Neural cell (in vitro differentiated cells): Measurements from ENCODE around the gene ATXN10. TPM values are rescaled to one million over a fixed set of nuclear protein-coding genes. Genes with fewer than 3 reads are reported as not detected.

ENCODE experiments used
- H2AFZ ChIP-seq: fragments of 200-600, 300-800 bp; sonication (generic), shearing (Covaris generic); 2 replicates; pipeline ENCODE4 v1.6.0; 2014; ENCODE audit warnings: low read depth, mild to moderate bottlenecking, antibody characterized with exemption, low read length, moderate library complexity
- H3F3A ChIP-seq: fragments of 200-600 bp; shearing (Covaris generic); 2 replicates; pipeline ENCODE4 v1.6.1; 2016; ENCODE audit warnings: mild to moderate bottlenecking, moderate library complexity, mixed read lengths, antibody characterized with exemption, low read length; ENCODE audit not compliant: insufficient read depth, poor library complexity, severe bottlenecking
- H3K27ac ChIP-seq: fragments of 200-600, 300-800 bp; sonication (generic), shearing (Covaris generic); 2 replicates; pipeline ENCODE4 v1.5.1; 2014; ENCODE audit warnings: mild to moderate bottlenecking, low read length, moderate library complexity
- H3K27me3 ChIP-seq: fragments of 300-800, 200-600 bp; sonication (generic), shearing (Covaris generic); 2 replicates; pipeline ENCODE4 v1.6.0; 2014; ENCODE audit warnings: mild to moderate bottlenecking, low read depth, low read length, moderate library complexity; ENCODE audit not compliant: insufficient read depth
- H3K36me3 ChIP-seq: fragments of 300-800, 200-600 bp; sonication (generic), shearing (Covaris generic); 2 replicates; pipeline ENCODE4 v1.5.1; 2014; ENCODE audit warnings: mild to moderate bottlenecking, antibody characterized with exemption, low read length, moderate library complexity; ENCODE audit not compliant: insufficient read depth
- H3K4me2 ChIP-seq: fragments of 300-800, 200-600 bp; sonication (generic), shearing (Covaris generic); 2 replicates; pipeline ENCODE4 v1.6.0; 2014; ENCODE audit warnings: mild to moderate bottlenecking, low read length
- H3K4me3 ChIP-seq: fragments of 300-800, 200-600 bp; sonication (generic), shearing (Covaris generic); 2 replicates; pipeline ENCODE4 v1.5.1; 2014; ENCODE audit warnings: mild to moderate bottlenecking, low read length, moderate library complexity
- H3K79me2 ChIP-seq: fragments of 200-600 bp; shearing (Covaris generic); replicated peaks from 2 replicates; pipeline ENCODE4 v1.6.0; 2014; ENCODE audit warnings: mild to moderate bottlenecking, low read length, moderate library complexity; ENCODE audit not compliant: insufficient read depth
- H3K9ac ChIP-seq: fragments of 300-800, 200-600 bp; sonication (generic), shearing (Covaris generic); 2 replicates; pipeline ENCODE4 v1.6.1; 2016; ENCODE audit warnings: mild to moderate bottlenecking, low read length, mixed read lengths
- H3K9me2 ChIP-seq: fragments of 200-600 bp; shearing (Covaris generic); 2 replicates; pipeline ENCODE4 v1.6.1; 2016; ENCODE audit warnings: mild to moderate bottlenecking, low read length, mixed read lengths; ENCODE audit not compliant: insufficient read depth
- H3K9me3 ChIP-seq: fragments of 200-600, 300-800 bp; sonication (generic), shearing (Covaris generic); 2 replicates; pipeline ENCODE4 v1.6.1; 2016; ENCODE audit warnings: mild to moderate bottlenecking, mixed run types, low read length, moderate library complexity, mixed read lengths
- H4K20me1 ChIP-seq: fragments of 200-600 bp; shearing (Covaris generic); 2 replicates; pipeline ENCODE4 v1.6.1; 2016; ENCODE audit warnings: mild to moderate bottlenecking, mixed run types; ENCODE audit not compliant: insufficient read depth
- EP300 ChIP-seq: fragments of 450-650 bp; conservative IDR thresholded peaks from 2 replicates; pipeline ENCODE4 v1.6.1; 2014; ENCODE audit warnings: antibody characterized with exemption, mild to moderate bottlenecking, moderate library complexity; ENCODE audit not compliant: poor library complexity, severe bottlenecking
- EZH2 ChIP-seq: fragments of 200-600, 300-800 bp; shearing (Covaris generic), sonication (generic); IDR thresholded peaks from 2 replicates; pipeline ENCODE4 v1.6.1; 2014; ENCODE audit warnings: antibody characterized with exemption, low read length, borderline replicate concordance, mild to moderate bottlenecking; ENCODE audit not compliant: insufficient read depth, poor library complexity, severe bottlenecking
- MXI1 ChIP-seq: fragments of 450-650 bp; conservative IDR thresholded peaks from 2 replicates; pipeline ENCODE4 v1.6.1; 2014; ENCODE audit warnings: antibody characterized with exemption, mild to moderate bottlenecking; ENCODE audit not compliant: poor library complexity, severe bottlenecking
- POLR2AphosphoS5 ChIP-seq: IDR thresholded peaks from 2 replicates; pipeline ENCODE4 v1.6.1; 2012
- RAD21 ChIP-seq: fragments of 450-650 bp; conservative IDR thresholded peaks from 2 replicates; pipeline ENCODE4 v1.6.1; 2014; ENCODE audit warnings: antibody characterized with exemption, mild to moderate bottlenecking, moderate library complexity
- SMC3 ChIP-seq: fragments of 450-650 bp; conservative IDR thresholded peaks from 2 replicates; pipeline ENCODE4 v1.6.1; 2014; ENCODE audit warnings: antibody characterized with exemption, mild to moderate bottlenecking, moderate library complexity; ENCODE audit not compliant: poor library complexity
- TAF1 ChIP-seq: IDR thresholded peaks from 2 replicates; pipeline ENCODE4 v1.6.1; 2012; ENCODE audit warnings: low read depth
- polyA plus RNA-seq: library from polyadenylated mRNA; depleted of rRNA; stranded (reverse); fragments of >200 nt; gene quantifications from 2 replicates; pipeline ENCODE4 v1.2.3, GENCODE V29; 2014
- TF ChIP-seq, protein P1 (sequence below): fragments of 450-650 bp; IDR thresholded peaks from 2 replicates; pipeline ENCODE4 v1.5.1; 2014; ENCODE audit warnings: antibody characterized with exemption, mild to moderate bottlenecking, moderate library complexity; ENCODE audit not compliant: poor library complexity, severe bottlenecking
- TF ChIP-seq, protein P2 (sequence below): IDR thresholded peaks from 2 replicates; pipeline ENCODE4 v1.6.1; 2012; ENCODE audit warnings: borderline replicate concordance

Gene ATXN10
- polyA plus RNA-seq, 1 donor from 2014 or later, result 321 TPM

DNA sequence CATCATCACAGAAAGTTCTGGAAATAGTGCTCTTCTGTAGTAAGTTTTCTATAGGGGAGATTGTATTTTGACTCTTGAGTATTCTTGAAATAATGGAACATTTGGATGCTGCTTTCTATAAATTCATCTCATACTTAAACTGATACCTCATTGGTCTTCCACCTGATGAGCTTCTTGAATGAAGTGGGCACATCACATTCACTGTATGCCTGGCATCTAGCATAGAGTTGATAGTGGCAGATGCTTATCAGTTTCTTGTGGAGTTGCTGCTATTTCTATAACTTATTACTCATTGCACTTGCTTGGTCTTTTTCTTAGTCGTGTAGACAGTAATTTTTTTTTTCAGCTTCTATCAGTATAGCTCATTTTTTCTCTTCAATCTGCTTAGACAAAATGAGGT is 5.4 kb downstream of the ATXN10 start:
- no peaks in the 10 kb centered on the region for H3K9me2 ChIP-seq
- H2AFZ ChIP-seq, result no peak overlapping the region
- H3K27me3 ChIP-seq, result no peaks in the 10 kb centered on the region
- no peaks in the 10 kb centered on the region for H3K36me3 ChIP-seq
- H3K9ac ChIP-seq, result no peak overlapping the region
- TF ChIP-seq, protein P1, sequence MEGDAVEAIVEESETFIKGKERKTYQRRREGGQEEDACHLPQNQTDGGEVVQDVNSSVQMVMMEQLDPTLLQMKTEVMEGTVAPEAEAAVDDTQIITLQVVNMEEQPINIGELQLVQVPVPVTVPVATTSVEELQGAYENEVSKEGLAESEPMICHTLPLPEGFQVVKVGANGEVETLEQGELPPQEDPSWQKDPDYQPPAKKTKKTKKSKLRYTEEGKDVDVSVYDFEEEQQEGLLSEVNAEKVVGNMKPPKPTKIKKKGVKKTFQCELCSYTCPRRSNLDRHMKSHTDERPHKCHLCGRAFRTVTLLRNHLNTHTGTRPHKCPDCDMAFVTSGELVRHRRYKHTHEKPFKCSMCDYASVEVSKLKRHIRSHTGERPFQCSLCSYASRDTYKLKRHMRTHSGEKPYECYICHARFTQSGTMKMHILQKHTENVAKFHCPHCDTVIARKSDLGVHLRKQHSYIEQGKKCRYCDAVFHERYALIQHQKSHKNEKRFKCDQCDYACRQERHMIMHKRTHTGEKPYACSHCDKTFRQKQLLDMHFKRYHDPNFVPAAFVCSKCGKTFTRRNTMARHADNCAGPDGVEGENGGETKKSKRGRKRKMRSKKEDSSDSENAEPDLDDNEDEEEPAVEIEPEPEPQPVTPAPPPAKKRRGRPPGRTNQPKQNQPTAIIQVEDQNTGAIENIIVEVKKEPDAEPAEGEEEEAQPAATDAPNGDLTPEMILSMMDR, result no peak
- TF ChIP-seq EZH2, result no peak
- no peak for TF ChIP-seq MXI1
- TF ChIP-seq SMC3, result no peak
- TF ChIP-seq POLR2AphosphoS5, result no peak
- no peak for TF ChIP-seq EP300
- TF ChIP-seq, protein P2, sequence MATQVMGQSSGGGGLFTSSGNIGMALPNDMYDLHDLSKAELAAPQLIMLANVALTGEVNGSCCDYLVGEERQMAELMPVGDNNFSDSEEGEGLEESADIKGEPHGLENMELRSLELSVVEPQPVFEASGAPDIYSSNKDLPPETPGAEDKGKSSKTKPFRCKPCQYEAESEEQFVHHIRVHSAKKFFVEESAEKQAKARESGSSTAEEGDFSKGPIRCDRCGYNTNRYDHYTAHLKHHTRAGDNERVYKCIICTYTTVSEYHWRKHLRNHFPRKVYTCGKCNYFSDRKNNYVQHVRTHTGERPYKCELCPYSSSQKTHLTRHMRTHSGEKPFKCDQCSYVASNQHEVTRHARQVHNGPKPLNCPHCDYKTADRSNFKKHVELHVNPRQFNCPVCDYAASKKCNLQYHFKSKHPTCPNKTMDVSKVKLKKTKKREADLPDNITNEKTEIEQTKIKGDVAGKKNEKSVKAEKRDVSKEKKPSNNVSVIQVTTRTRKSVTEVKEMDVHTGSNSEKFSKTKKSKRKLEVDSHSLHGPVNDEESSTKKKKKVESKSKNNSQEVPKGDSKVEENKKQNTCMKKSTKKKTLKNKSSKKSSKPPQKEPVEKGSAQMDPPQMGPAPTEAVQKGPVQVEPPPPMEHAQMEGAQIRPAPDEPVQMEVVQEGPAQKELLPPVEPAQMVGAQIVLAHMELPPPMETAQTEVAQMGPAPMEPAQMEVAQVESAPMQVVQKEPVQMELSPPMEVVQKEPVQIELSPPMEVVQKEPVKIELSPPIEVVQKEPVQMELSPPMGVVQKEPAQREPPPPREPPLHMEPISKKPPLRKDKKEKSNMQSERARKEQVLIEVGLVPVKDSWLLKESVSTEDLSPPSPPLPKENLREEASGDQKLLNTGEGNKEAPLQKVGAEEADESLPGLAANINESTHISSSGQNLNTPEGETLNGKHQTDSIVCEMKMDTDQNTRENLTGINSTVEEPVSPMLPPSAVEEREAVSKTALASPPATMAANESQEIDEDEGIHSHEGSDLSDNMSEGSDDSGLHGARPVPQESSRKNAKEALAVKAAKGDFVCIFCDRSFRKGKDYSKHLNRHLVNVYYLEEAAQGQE, result no peak
- TF ChIP-seq RAD21, result no peak
- no peak for TF ChIP-seq TAF1
- no peak overlapping the region for H3K27ac ChIP-seq
- no peaks in the 10 kb centered on the region for H3F3A ChIP-seq
- H3K9me3 ChIP-seq, result no peaks in the 10 kb centered on the region
- no peaks in the 10 kb centered on the region for H4K20me1 ChIP-seq
- H3K4me2 ChIP-seq, result no peak overlapping the region
- no peak overlapping the region for H3K4me3 ChIP-seq
- H3K79me2 ChIP-seq, result peaks cover 88% of the 10 kb centered on the region

GRCh38 chr22:45678961-45679912 is 7.6 kb downstream of the ATXN10 start:
- H3K27me3 ChIP-seq, result no peaks in the 10 kb centered on the region
- H3K4me3 ChIP-seq, result no peak overlapping the region
- H4K20me1 ChIP-seq, result no peaks in the 10 kb centered on the region
- H3K9me2 ChIP-seq, result no peaks in the 10 kb centered on the region
- no peak overlapping the region for H3K9ac ChIP-seq
- H3K36me3 ChIP-seq, result no peaks in the 10 kb centered on the region
- H3K27ac ChIP-seq, result no peak overlapping the region
- TF ChIP-seq TAF1, result no peak
- TF ChIP-seq, protein P1, result no peak
- TF ChIP-seq SMC3, result no peak
- TF ChIP-seq, protein P2, result no peak
- TF ChIP-seq RAD21, result no peak
- TF ChIP-seq EP300, result no peak
- TF ChIP-seq POLR2AphosphoS5, result no peak
- no peak for TF ChIP-seq EZH2
- no peak for TF ChIP-seq MXI1
- H3F3A ChIP-seq, result no peaks in the 10 kb centered on the region
- H3K79me2 ChIP-seq, result peaks cover 83% of the 10 kb centered on the region
- no peak overlapping the region for H3K4me2 ChIP-seq
- no peak overlapping the region for H2AFZ ChIP-seq
- H3K9me3 ChIP-seq, result no peaks in the 10 kb centered on the region
